ENCODE data around the gene MEF2A.

Gene MEF2A

GRCh38 chr15:99752556-99752955 lies 186.8 kb downstream of the MEF2A start:
- Histone ChIP-seq H2AFZ (ENCODE audit: low read length) (no peak overlapping the region), H3K9ac (ENCODE audit: low read length) (no peak overlapping the region), H3K4me3 (ENCODE audit: low read length) (no peak overlapping the region), H3K79me2 (ENCODE audit: low read length) (no peaks in the 10 kb centered on the region), H3K27ac (ENCODE audit: low read length) (no peak overlapping the region), H3K9me2 (replicated peaks; ENCODE audit: insufficient read depth, low read length) (no peaks in the 10 kb centered on the region), H3F3A (ENCODE audit: insufficient read depth, low read length) (no peaks in the 10 kb centered on the region), H3K36me3 (replicated peaks; ENCODE audit: insufficient read depth, low read length) (no peaks in the 10 kb centered on the region), H3K27me3 (replicated peaks; ENCODE audit: insufficient read depth, low read length) (no peaks in the 10 kb centered on the region), H3K4me2 (ENCODE audit: low read depth, low read length) (no peak overlapping the region), H3K9me3 (replicated peaks; ENCODE audit: insufficient read depth, low read length) (no peaks in the 10 kb centered on the region), H4K20me1 (ENCODE audit: insufficient read depth, low read length) (no peaks in the 10 kb centered on the region), H3K4me1 (ENCODE audit: low read length) (no peaks in the 10 kb centered on the region)
- no peak for DNase-seq
- TF ChIP-seq EZH2 (optimal IDR thresholded peaks at IDR 0.05; ENCODE audit: low read depth, low read length), result no peak
- TF ChIP-seq CTCF (IDR thresholded peaks at IDR 0.05; ENCODE audit: low read length), result no peak
- no peak for TF ChIP-seq EZH2phosphoT487 (IDR thresholded peaks at IDR 0.05; ENCODE audit: low read length)

GRCh38 chr15:99753066-99753465 lies 187.3 kb downstream of the MEF2A start:
- H3K36me3 ChIP-seq (replicated peaks; ENCODE audit: insufficient read depth, low read length), result no peaks in the 10 kb centered on the region

GRCh38 chr15:99755692-99756409 lies 190.1 kb downstream of the MEF2A start:
- H3K79me2 ChIP-seq (ENCODE audit: low read length), result no peaks in the 10 kb centered on the region
- DNase-seq, result peak; percentile 69
- no peaks in the 10 kb centered on the region for H3F3A ChIP-seq (ENCODE audit: insufficient read depth, low read length)
- no peaks in the 10 kb centered on the region for H3K9me2 ChIP-seq (replicated peaks; ENCODE audit: insufficient read depth, low read length)
- no peaks in the 10 kb centered on the region for H3K4me1 ChIP-seq (ENCODE audit: low read length)
- no peak overlapping the region for H3K4me3 ChIP-seq (ENCODE audit: low read length)
- TF ChIP-seq EZH2phosphoT487 (IDR thresholded peaks at IDR 0.05; ENCODE audit: low read length) (no peak), CTCF (IDR thresholded peaks at IDR 0.05; ENCODE audit: low read length) (peak; percentile 87)
- no peaks in the 10 kb centered on the region for H4K20me1 ChIP-seq (ENCODE audit: insufficient read depth, low read length)
- H3K4me2 ChIP-seq (ENCODE audit: low read depth, low read length), result no peak overlapping the region
- no peak overlapping the region for H3K9ac ChIP-seq (ENCODE audit: low read length)
- H3K9me3 ChIP-seq (replicated peaks; ENCODE audit: insufficient read depth, low read length), result no peaks in the 10 kb centered on the region
- H3K27ac ChIP-seq (ENCODE audit: low read length), result no peak overlapping the region
- no peak overlapping the region for H2AFZ ChIP-seq (ENCODE audit: low read length)
- no peaks in the 10 kb centered on the region for H3K36me3 ChIP-seq (replicated peaks; ENCODE audit: insufficient read depth, low read length)
- no peaks in the 10 kb centered on the region for H3K27me3 ChIP-seq (replicated peaks; ENCODE audit: insufficient read depth, low read length)

More at GRCh38 chr15:99753066-99753465, 187.3 kb downstream of the MEF2A start:
- TF ChIP-seq EZH2phosphoT487 (IDR thresholded peaks at IDR 0.05; ENCODE audit: low read length), result no peak
- no peak for TF ChIP-seq CTCF (IDR thresholded peaks at IDR 0.05; ENCODE audit: low read length)
- TF ChIP-seq EZH2 (optimal IDR thresholded peaks at IDR 0.05; ENCODE audit: low read depth, low read length), result no peak
- no peak overlapping the region for H2AFZ ChIP-seq (ENCODE audit: low read length)
- no peak overlapping the region for H3K9ac ChIP-seq (ENCODE audit: low read length)
- H3F3A ChIP-seq (ENCODE audit: insufficient read depth, low read length), result no peaks in the 10 kb centered on the region
- H4K20me1 ChIP-seq (ENCODE audit: insufficient read depth, low read length), result no peaks in the 10 kb centered on the region
- H3K27ac ChIP-seq (ENCODE audit: low read length), result no peak overlapping the region
- H3K9me2 ChIP-seq (replicated peaks; ENCODE audit: insufficient read depth, low read length), result no peaks in the 10 kb centered on the region
- H3K9me3 ChIP-seq (replicated peaks; ENCODE audit: insufficient read depth, low read length), result no peaks in the 10 kb centered on the region
- H3K4me1 ChIP-seq (ENCODE audit: low read length), result no peaks in the 10 kb centered on the region
- no peak for DNase-seq
- H3K4me2 ChIP-seq (ENCODE audit: low read depth, low read length), result no peak overlapping the region
- no peaks in the 10 kb centered on the region for H3K27me3 ChIP-seq (replicated peaks; ENCODE audit: insufficient read depth, low read length)
- H3K4me3 ChIP-seq (ENCODE audit: low read length), result no peak overlapping the region
- no peaks in the 10 kb centered on the region for H3K79me2 ChIP-seq (ENCODE audit: low read length)
